ENCODE measurements around the gene GGTLC2.

The GGTLC2 gene

GRCh38 chr22:22692707-22693530, 48.5 kb downstream of the GGTLC2 start:
- FAIRE-seq: peak; percentile 98

DNA sequence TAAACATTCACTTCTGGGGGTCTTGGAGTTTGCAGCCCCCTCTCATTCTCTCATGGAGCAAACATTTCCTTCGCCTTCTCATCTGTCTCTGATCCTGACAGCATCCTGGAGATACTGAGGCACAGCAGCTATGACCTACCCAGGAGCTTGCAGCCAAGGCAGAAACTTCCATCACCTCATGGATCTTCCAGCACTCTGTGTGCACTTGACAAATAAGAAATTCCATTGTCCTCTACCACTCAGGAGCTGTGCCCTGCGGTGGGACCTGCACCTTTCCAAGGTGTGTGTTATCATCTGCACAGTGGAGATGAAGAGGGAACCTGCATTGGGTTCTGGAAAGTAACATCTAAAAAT, 49.1 kb downstream of the GGTLC2 start:
- no peak for FAIRE-seq

GRCh38 chr22:22694106-22694505, 49.7 kb downstream of the GGTLC2 start:
- no peak for FAIRE-seq

GRCh38 chr22:22696104-22696503, 51.7 kb downstream of the GGTLC2 start:
- no peak for FAIRE-seq
